ENCODE data around the gene AOAH. TPM values are rescaled to one million over a fixed set of nuclear protein-coding genes. Genes with fewer than 3 reads are reported as not detected.

AOAH gene
- total and polyA plus RNA-seq, 2 of the 13 experiments (the other 11 are each of a cell fraction or from before 2014, with no cell fraction given) = not detected

GRCh38 chr7:36726311-36726710 lies 2.0 kb upstream of the AOAH start:
- WGBS (ENCODE audit: low lambda C conversion rate) = 42% methylated on average over 3 of the region's 7 CpGs
- no peak overlapping the region for H3K4me3 ChIP-seq (replicated peaks in 1 of 3; ENCODE audit: insufficient read depth in 1 of 3, low read depth in 2 of 3, low read length in 3 of 3)
- no peak overlapping the region for H3K9ac ChIP-seq (ENCODE audit: insufficient read depth, low read depth, low read length)
- no peak overlapping the region for H2AFZ ChIP-seq (ENCODE audit: low read length)
- no peaks in the 10 kb centered on the region for H3K79me2 ChIP-seq (ENCODE audit: insufficient read depth, low read length)
- no peak for DNase-seq (ENCODE audit: low spot score)
- H3K9me3 ChIP-seq (ENCODE audit: low read length) = no peaks in the 10 kb centered on the region
- no peaks in the 10 kb centered on the region for H4K20me1 ChIP-seq (ENCODE audit: insufficient read depth, low read length)
- no TSS peak for BruUV-seq (replicated peaks)
- POLR2A ChIA-PET = no interaction called here
- ATAC-seq = no peak
- FAIRE-seq = no peak
- intact Hi-C loops (cut with micrococcal nuclease; ENCODE audit: unreplicated experiment) (no loop called here), in situ Hi-C loops (cut with HindIII; ENCODE audit: extremely low pct_ligation_motif_present, low pct_unique_long_range_greater_than_20kb) (no loop called here)
- CTCF ChIA-PET (ENCODE audit: low intra/inter-chr PET ratio, low total read pairs) = no interaction called here
- H3K4me1 ChIP-seq (ENCODE audit: insufficient read depth, low read length) = no peaks in the 10 kb centered on the region
- H3K36me3 ChIP-seq (replicated peaks in 1 of 2; ENCODE audit: control insufficient read depth in 1 of 2, insufficient read depth in 2 of 2, low read length in 2 of 2) = no peaks in the 10 kb centered on the region
- no peaks in the 10 kb centered on the region; a peak in 1 of 5 replicates for H3K27me3 ChIP-seq (ENCODE audit: control insufficient read depth in 1 of 2, insufficient read depth in 2 of 2, low read length in 2 of 2)
- no peak overlapping the region for H3K4me2 ChIP-seq (ENCODE audit: low read depth, low read length)
- H3K27ac ChIP-seq (ENCODE audit: extremely low read length, insufficient read depth, low read length) = no peak overlapping the region
- no peak for TF ChIP-seq ZNF780A (CRISPR knock-in tag; IDR thresholded peaks at IDR 0.05)
- TF ChIP-seq, protein P1, sequence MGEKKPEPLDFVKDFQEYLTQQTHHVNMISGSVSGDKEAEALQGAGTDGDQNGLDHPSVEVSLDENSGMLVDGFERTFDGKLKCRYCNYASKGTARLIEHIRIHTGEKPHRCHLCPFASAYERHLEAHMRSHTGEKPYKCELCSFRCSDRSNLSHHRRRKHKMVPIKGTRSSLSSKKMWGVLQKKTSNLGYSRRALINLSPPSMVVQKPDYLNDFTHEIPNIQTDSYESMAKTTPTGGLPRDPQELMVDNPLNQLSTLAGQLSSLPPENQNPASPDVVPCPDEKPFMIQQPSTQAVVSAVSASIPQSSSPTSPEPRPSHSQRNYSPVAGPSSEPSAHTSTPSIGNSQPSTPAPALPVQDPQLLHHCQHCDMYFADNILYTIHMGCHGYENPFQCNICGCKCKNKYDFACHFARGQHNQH (CRISPR knock-in tag; IDR thresholded peaks at IDR 0.05) = no peak
- TF ChIP-seq PAX8 (CRISPR knock-in tag; IDR thresholded peaks at IDR 0.05; ENCODE audit: borderline replicate concordance) = no peak
- TF ChIP-seq, protein P2, sequence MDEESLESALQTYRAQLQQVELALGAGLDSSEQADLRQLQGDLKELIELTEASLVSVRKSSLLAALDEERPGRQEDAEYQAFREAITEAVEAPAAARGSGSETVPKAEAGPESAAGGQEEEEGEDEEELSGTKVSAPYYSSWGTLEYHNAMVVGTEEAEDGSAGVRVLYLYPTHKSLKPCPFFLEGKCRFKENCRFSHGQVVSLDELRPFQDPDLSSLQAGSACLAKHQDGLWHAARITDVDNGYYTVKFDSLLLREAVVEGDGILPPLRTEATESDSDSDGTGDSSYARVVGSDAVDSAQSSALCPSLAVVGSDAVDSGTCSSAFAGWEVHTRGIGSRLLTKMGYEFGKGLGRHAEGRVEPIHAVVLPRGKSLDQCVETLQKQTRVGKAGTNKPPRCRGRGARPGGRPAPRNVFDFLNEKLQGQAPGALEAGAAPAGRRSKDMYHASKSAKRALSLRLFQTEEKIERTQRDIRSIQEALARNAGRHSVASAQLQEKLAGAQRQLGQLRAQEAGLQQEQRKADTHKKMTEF (CRISPR knock-in tag; IDR thresholded peaks at IDR 0.05) = no peak
- no peak for TF ChIP-seq ZNF407 (CRISPR knock-in tag; IDR thresholded peaks at IDR 0.05; ENCODE audit: not compliant biosample characterization)
- no peak for TF ChIP-seq NAIF1 (CRISPR knock-in tag; IDR thresholded peaks at IDR 0.05; ENCODE audit: borderline replicate concordance)
- TF ChIP-seq ZBTB1 (CRISPR knock-in tag; IDR thresholded peaks at IDR 0.05; ENCODE audit: borderline replicate concordance) = no peak
- no peak for TF ChIP-seq CHD4 (IDR thresholded peaks at IDR 0.05; ENCODE audit: borderline replicate concordance, low read length)
- TF ChIP-seq, protein P3, sequence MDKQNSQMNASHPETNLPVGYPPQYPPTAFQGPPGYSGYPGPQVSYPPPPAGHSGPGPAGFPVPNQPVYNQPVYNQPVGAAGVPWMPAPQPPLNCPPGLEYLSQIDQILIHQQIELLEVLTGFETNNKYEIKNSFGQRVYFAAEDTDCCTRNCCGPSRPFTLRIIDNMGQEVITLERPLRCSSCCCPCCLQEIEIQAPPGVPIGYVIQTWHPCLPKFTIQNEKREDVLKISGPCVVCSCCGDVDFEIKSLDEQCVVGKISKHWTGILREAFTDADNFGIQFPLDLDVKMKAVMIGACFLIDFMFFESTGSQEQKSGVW (CRISPR knock-in tag; IDR thresholded peaks at IDR 0.05; ENCODE audit: borderline replicate concordance) = no peak
- TF ChIP-seq ZNF607 (CRISPR knock-in tag; IDR thresholded peaks at IDR 0.05; ENCODE audit: borderline replicate concordance) = no peak
- no peak for TF ChIP-seq ZNF766 (CRISPR knock-in tag; IDR thresholded peaks at IDR 0.05; ENCODE audit: borderline replicate concordance)
- TF ChIP-seq, protein P4, sequence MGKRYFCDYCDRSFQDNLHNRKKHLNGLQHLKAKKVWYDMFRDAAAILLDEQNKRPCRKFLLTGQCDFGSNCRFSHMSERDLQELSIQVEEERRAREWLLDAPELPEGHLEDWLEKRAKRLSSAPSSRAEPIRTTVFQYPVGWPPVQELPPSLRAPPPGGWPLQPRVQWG (CRISPR knock-in tag; IDR thresholded peaks at IDR 0.05; ENCODE audit: borderline replicate concordance, low read depth) = no peak
- no peak for TF ChIP-seq SETDB1 (CRISPR knock-in tag; IDR thresholded peaks at IDR 0.05; ENCODE audit: borderline replicate concordance)

Data from HepG2 (cell line).